Thoracic aorta (tissue), 2 donors: ENCODE measurements around the gene NHS. TPM values are rescaled to one million over a fixed set of nuclear protein-coding genes. Genes with fewer than 3 reads are reported as not detected.

ENCODE experiments used
- ATAC-seq: fragments of 150-250 bp; one replicate; pipeline ENCODE4 v1.8.0; 2017; ENCODE audit warnings: low read depth; ENCODE audit not compliant: insufficient number of reproducible peaks, low FRiP score
- DNase-seq: peaks from one replicate; pipeline ENCODE4 v3.0.0-alpha.2; 2020; ENCODE audit warnings: low spot score
- H3K27ac ChIP-seq, 2 donors: fragments of 200-600 bp; sonication (generic); 1 replicate in 1 of 2; 2 replicates in 1 of 2; pipeline ENCODE4 v1.5.1; 2016; ENCODE audit warnings: mild to moderate bottlenecking in 2 of 2, moderate library complexity in 2 of 2
- H3K27me3 ChIP-seq: fragments of 200-600 bp; sonication (generic); replicated peaks from 2 replicates; pipeline ENCODE4 v1.6.0; 2016; ENCODE audit warnings: mild to moderate bottlenecking; ENCODE audit not compliant: insufficient read depth
- H3K36me3 ChIP-seq: fragments of 200-600 bp; sonication (generic); one replicate; pipeline ENCODE4 v1.5.1; 2016
- H3K4me1 ChIP-seq, 2 donors: fragments of 200-600 bp; sonication (generic); 1 replicate in 1 of 2; 2 replicates in 1 of 2; pipeline versions ENCODE4 v1.5.1 to v1.6.0; 2016; ENCODE audit warnings: low read depth in 2 of 2, mild to moderate bottlenecking in 1 of 2; ENCODE audit not compliant: control insufficient read depth in 1 of 2
- H3K4me3 ChIP-seq: fragments of 200-600 bp; sonication (generic); 2 replicates; pipeline ENCODE4 v1.5.1; 2016; ENCODE audit warnings: mild to moderate bottlenecking
- H3K9me3 ChIP-seq: fragments of 200-600 bp; sonication (generic); 2 replicates; pipeline ENCODE4 v1.5.1; 2016
- total RNA-seq, 2 donors: library from RNA; depleted of rRNA; stranded (reverse); fragments of >200 nt; gene quantifications; one replicate each; pipeline versions ENCODE4 v1.1.0 to v1.2.3, GENCODE V29; 2016
- TF ChIP-seq, protein P1 (sequence below): fragments of 200-600 bp; sonication (generic); IDR thresholded peaks from one replicate; pipeline ENCODE4 v1.5.1; 2019; ENCODE audit warnings: antibody characterized with exemption

The NHS gene
- total RNA-seq, 2 donors from 2014 or later = 23.3 to 29.6 TPM

DNA sequence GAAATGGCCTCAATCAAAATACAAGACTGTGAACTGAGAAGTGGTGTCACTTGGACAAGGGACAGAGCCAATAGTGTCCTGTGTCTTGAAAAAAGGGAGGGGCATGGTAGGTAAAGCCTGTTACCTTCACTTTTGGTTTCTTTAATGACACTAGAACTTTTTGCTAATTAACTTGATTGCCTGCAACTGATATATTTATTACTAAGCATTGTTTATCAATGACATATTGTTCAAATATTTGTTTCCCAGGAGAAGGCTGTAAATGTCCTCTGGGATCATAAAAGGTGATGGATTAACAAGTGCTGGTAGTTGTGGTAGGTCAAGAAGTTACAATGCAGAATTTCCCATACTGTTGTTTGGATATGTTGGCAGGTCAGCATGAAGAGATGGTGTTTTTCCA is 268.5 kb downstream of the NHS start:
- Histone ChIP-seq H3K4me3 (no peak overlapping the region), H3K9me3 (no peaks in the 10 kb centered on the region), H3K27me3 (no peaks in the 10 kb centered on the region), H3K27ac (no peak overlapping the region), H3K4me1 (peaks cover 0 to 15% of the 10 kb centered on the region in 2 donors), H3K36me3 (no peaks in the 10 kb centered on the region)
- DNase-seq (no peak), ATAC-seq (no peak)
- TF ChIP-seq, protein P1, sequence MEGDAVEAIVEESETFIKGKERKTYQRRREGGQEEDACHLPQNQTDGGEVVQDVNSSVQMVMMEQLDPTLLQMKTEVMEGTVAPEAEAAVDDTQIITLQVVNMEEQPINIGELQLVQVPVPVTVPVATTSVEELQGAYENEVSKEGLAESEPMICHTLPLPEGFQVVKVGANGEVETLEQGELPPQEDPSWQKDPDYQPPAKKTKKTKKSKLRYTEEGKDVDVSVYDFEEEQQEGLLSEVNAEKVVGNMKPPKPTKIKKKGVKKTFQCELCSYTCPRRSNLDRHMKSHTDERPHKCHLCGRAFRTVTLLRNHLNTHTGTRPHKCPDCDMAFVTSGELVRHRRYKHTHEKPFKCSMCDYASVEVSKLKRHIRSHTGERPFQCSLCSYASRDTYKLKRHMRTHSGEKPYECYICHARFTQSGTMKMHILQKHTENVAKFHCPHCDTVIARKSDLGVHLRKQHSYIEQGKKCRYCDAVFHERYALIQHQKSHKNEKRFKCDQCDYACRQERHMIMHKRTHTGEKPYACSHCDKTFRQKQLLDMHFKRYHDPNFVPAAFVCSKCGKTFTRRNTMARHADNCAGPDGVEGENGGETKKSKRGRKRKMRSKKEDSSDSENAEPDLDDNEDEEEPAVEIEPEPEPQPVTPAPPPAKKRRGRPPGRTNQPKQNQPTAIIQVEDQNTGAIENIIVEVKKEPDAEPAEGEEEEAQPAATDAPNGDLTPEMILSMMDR = no peak

DNA sequence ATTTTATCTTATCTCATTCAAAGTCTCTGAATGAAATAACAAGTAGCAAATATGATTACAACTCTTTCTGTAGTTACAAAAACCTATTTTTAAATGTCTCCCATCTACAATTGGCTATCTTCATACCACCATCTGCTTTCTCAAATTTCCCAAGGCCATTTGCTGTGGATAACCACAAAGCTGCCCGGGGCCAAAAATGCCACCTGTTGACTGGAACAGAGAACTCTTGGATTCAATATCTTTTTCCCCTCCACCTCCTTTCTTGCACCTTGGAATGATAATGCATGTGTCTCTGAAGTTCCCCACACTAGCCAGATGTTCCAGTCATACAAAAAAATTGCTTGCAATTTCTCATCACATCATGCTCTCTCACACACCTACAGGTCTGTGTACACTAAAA is 269.0 kb downstream of the NHS start:
- TF ChIP-seq, protein P1 = no peak
- Histone ChIP-seq H3K4me3 (no peak overlapping the region), H3K27me3 (no peaks in the 10 kb centered on the region), H3K4me1 (peaks cover 0 to 10% of the 10 kb centered on the region in 2 donors), H3K36me3 (no peaks in the 10 kb centered on the region), H3K27ac (no peak overlapping the region), H3K9me3 (no peaks in the 10 kb centered on the region)
- DNase-seq = no peak
- ATAC-seq = no peak

DNA sequence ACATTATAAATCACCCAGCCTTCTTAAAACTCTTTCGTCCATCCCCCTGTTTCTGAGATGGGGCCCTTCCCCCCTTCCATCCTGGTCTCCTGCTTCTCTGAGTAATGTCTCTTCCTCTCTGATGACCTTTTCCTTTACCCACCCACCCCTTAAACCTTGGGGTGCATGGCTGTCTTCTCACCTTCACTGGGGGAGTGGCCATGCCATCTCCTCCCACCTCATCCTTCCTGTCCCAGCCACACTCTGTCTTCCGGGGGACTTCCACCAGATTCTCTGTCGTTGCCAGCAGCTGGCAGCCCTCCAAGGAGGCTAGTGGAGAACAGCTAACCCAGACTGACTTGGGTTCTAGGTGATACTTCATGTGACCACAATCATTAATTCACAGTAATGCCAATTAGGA is 279.1 kb downstream of the NHS start:
- Histone ChIP-seq H3K27me3 (no peaks in the 10 kb centered on the region), H3K4me1 (peaks cover 0 to 17% of the 10 kb centered on the region in 2 donors), H3K36me3 (no peaks in the 10 kb centered on the region), H3K27ac (no peak overlapping the region), H3K9me3 (no peaks in the 10 kb centered on the region), H3K4me3 (no peak overlapping the region)
- no peak for ATAC-seq
- no peak for DNase-seq
- TF ChIP-seq, protein P1 = no peak

DNA sequence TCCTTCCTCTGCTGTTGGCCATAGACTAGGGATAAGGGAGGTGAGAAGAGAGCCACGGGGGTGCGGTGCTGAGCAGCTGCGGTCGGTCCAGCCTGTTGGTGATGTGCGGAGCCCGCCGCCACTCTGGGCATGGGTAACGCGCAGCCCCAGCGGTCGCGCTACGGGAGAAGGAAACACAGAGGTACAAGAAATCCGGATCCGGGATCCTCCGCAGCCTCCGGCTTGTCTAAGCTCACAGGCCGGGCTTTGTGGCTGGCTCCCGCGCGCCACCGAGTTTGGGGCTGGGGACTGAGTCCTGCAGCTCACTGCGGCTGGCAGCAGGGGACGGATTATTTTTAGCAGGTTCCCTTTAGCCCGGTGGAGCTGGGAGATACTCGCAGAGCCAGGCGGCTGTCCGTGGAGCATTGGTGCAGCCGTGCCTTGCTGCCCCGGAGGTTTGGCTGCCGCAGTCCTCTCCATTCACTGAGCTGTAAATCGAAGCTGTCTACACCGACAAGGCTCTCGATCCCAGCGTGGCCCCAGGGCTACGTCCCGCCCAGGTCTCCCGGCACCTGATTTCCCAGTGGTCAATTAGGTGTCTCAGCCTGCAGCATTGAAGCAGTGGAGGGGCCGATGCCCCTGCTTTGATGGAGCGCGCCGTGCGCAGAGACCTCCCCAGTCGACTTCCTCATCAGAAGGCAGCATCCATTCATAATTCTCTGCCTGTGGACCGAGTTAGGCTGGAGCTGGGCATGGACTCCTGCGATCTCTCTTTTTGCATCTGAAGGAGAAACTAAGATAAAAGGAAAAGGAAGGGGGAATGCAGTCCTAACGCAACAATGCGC is 280.4 kb downstream of the NHS start:
- Histone ChIP-seq H3K27ac (peak overlapping the region in 1 of 2 donors; percentile 15), H3K4me1 (peaks cover 0 to 17% of the 10 kb centered on the region in 2 donors), H3K4me3 (peak overlapping the region; percentile 72), H3K36me3 (no peaks in the 10 kb centered on the region), H3K27me3 (no peaks in the 10 kb centered on the region), H3K9me3 (no peaks in the 10 kb centered on the region)
- no peak for DNase-seq
- no peak for ATAC-seq
- TF ChIP-seq, protein P1 = no peak

DNA sequence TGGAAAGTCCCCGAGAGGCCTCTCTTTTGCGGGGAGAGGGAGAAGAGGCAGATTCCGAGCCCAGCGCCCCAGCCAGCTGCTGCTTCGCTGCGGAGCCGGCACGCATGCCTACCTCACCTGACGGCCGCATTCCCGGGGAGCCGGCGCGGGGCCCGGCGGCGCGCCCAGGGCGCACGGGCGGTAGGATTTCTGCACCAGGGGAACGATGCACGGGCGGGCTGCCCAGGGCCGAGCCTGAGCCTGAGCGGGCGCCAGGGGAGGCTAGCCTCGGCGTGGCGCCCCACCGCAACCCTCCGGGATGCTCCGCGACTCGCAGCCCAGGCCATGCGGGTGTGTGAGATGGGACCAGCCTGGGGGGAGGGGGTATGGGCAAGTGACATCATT is 281.0 kb downstream of the NHS start:
- Histone ChIP-seq H3K4me1 (peaks cover 0 to 17% of the 10 kb centered on the region in 2 donors), H3K4me3 (peak overlapping the region; percentile 72), H3K9me3 (no peaks in the 10 kb centered on the region), H3K27me3 (no peaks in the 10 kb centered on the region), H3K27ac (peak overlapping the region; percentile 34 to 60), H3K36me3 (no peaks in the 10 kb centered on the region)
- TF ChIP-seq, protein P1 = no peak
- DNase-seq = no peak
- no peak for ATAC-seq
